ENCODE data around the gene TMX3.

DNA sequence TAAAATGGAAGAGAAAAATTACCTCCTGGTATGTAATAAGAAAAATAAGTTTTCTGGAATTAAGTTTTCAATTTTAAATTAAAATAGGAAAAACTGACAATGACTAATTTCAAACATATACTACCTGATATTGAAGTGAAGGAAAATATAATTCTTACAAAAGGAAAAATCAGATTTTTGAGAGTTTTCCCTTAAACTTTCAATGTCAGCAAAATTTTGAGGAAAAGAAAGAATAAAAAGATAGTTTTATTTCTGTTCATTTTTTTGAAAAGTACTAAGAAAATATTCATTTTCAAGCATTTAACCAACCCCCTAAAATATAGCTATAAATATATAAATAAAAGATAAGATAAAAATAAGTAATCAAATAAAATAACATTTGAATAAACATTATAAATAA lies 87.1 kb downstream of the TMX3 start:
- TF ChIP-seq, protein P1, sequence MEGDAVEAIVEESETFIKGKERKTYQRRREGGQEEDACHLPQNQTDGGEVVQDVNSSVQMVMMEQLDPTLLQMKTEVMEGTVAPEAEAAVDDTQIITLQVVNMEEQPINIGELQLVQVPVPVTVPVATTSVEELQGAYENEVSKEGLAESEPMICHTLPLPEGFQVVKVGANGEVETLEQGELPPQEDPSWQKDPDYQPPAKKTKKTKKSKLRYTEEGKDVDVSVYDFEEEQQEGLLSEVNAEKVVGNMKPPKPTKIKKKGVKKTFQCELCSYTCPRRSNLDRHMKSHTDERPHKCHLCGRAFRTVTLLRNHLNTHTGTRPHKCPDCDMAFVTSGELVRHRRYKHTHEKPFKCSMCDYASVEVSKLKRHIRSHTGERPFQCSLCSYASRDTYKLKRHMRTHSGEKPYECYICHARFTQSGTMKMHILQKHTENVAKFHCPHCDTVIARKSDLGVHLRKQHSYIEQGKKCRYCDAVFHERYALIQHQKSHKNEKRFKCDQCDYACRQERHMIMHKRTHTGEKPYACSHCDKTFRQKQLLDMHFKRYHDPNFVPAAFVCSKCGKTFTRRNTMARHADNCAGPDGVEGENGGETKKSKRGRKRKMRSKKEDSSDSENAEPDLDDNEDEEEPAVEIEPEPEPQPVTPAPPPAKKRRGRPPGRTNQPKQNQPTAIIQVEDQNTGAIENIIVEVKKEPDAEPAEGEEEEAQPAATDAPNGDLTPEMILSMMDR (IDR thresholded peaks at IDR 0.05): no peak
- no peak for TF ChIP-seq EZH2 (IDR thresholded peaks at IDR 0.05; ENCODE audit: borderline replicate concordance, insufficient read depth, low read depth, low read length, poor library complexity, severe bottlenecking)

Data from B cell (primary cell).